Heart left ventricle (tissue), 13 donors: ENCODE measurements around the gene COL5A3.

Experiments
- CTCF ChIP-seq, 12 donors: fragments of 200-600 bp; sonication (generic) in 4 of 12; IDR thresholded peaks; one replicate each; pipeline versions ENCODE4 v1.5.0 to v1.8.0; 2018 to 2022; ENCODE audit warnings: antibody characterized with exemption in 12 of 12, mild to moderate bottlenecking in 5 of 12
- POLR2A ChIP-seq, 2 donors: fragments of 450-650 bp; IDR thresholded peaks; one replicate each; pipeline ENCODE4 v1.6.1; 2017; ENCODE audit warnings: antibody characterized with exemption in 2 of 2, mild to moderate bottlenecking in 2 of 2, moderate library complexity in 2 of 2
- donor health status: ischemic (EF 13 %, LVEDD 7.1; RV severe dilation, severe dysfunction).
- donor health status: DM: no; HTN: yes; CAD: no.
- donor health status: DM: no; HTN: no; CAD: no.
- donor health status: ischemic (EF 25% LVEDD 6.9; RV normal size, moderate dysfunction).
- donor health status: ischemic (EF 25% LVEDD 5.7; RV mildly dilated, moderate dysfunction).
- donor health status: ischemic (EF 35%, LVEDD 5.7; RV mildly dilated, moderate dysfunction).
- donor health status: nonischemic (EF 11% LVEDD 7.7; RV severe dilation, severe dysfunction).
- donor health status: DM: yes; HTN: yes; CAD: no.
- donor health status: PGD.
- donor health status: ischemic (EF 29% LVEDD 5.4; RV normal size, mild dysfunction).
- donor health status: nonischemic (EF 23%, LVEDD 6.1; RV moderate dilation, normal function).

- TF ChIP-seq CTCF (IDR thresholded peaks at IDR 0.05) (no peak), POLR2A (IDR thresholded peaks at IDR 0.05) (no peak)
Observed at GRCh38 chr19:9953802-9954542, 56.3 kb downstream of the COL5A3 start.
